WTC11 (cell line): ENCODE results near the gene CENPS. TPM values are rescaled to one million over a fixed set of nuclear protein-coding genes. Genes with fewer than 3 reads are reported as not detected.

Source experiments
- ATAC-seq: fragments of 200-7000 bp; cut with Tn5 transposase; 2 replicates; pipeline ENCODE4 v1.10.0; 2021; ENCODE audit warnings: mild to moderate bottlenecking, moderate library complexity
- CTCF ChIA-PET: fragments of 300-600 bp; sonication (Branson Sonifier 250); formaldehyde crosslinking; loops from one replicate; lab custom pipeline; 2021; ENCODE audit warnings: antibody characterized with exemption; lab: Charles Lee
- POLR2A ChIA-PET: fragments of 350-600 bp; sonication (Branson Sonifier 250); formaldehyde crosslinking; loops from one replicate; lab custom pipeline; 2021; ENCODE audit warnings: antibody characterized with exemption; lab: Charles Lee
- DNase-seq: peaks from one replicate; pipeline ENCODE4 v3.0.0; 2021; ENCODE audit warnings: low spot score
- H3K27ac Mint-ChIP-seq: 2 replicates; pipeline ENCODE4 v1.8.0; 2021; ENCODE audit warnings: mixed read lengths
- H3K27me3 Mint-ChIP-seq: 2 replicates; pipeline ENCODE4 v1.8.0; 2021; ENCODE audit warnings: low read depth, mild to moderate bottlenecking, moderate library complexity, mixed read lengths
- H3K36me3 Mint-ChIP-seq: 2 replicates; pipeline ENCODE4 v1.8.0; 2021; ENCODE audit warnings: mixed read lengths
- H3K4me1 Mint-ChIP-seq: 2 replicates; pipeline ENCODE4 v1.8.0; 2022; ENCODE audit warnings: mixed read lengths
- H3K4me3 Mint-ChIP-seq: 2 replicates; pipeline ENCODE4 v1.8.0; 2021; ENCODE audit warnings: mild to moderate bottlenecking, moderate library complexity, mixed read lengths
- H3K9me3 Mint-ChIP-seq: 2 replicates; pipeline ENCODE4 v1.8.0; 2021; ENCODE audit warnings: mixed read lengths
- CREB1 ChIP-seq: sonication (generic); formaldehyde crosslinking; IDR thresholded peaks from 2 replicates; pipeline ENCODE4 v1.8.0; 2023; ENCODE audit warnings: mild to moderate bottlenecking, missing genetic modification reagents
- CREM ChIP-seq: sonication (generic); formaldehyde crosslinking; IDR thresholded peaks from 2 replicates; pipeline ENCODE4 v1.8.1; 2022; ENCODE audit warnings: mild to moderate bottlenecking, missing genetic modification reagents, moderate library complexity
- ESRRA ChIP-seq: sonication (generic); formaldehyde crosslinking; IDR thresholded peaks from 2 replicates; pipeline ENCODE4 v1.8.1; 2022; ENCODE audit warnings: mild to moderate bottlenecking, missing genetic modification reagents, borderline replicate concordance
- GTF2I ChIP-seq: fragments of 250-450 bp; sonication (Bioruptor Pico); conservative IDR thresholded peaks from 2 replicates; pipeline ENCODE4 v1.4.0; 2021; ENCODE audit warnings: mild to moderate bottlenecking
- HMGA2 ChIP-seq: fragments of 250-450 bp; sonication (Bioruptor Pico); IDR thresholded peaks from 2 replicates; pipeline ENCODE4 v1.4.0; 2021; ENCODE audit warnings: mild to moderate bottlenecking, moderate library complexity
- NFE2L1 ChIP-seq: sonication (generic); formaldehyde crosslinking; IDR thresholded peaks from 2 replicates; pipeline ENCODE4 v1.8.1; 2023; ENCODE audit warnings: missing genetic modification reagents
- NR1H2 ChIP-seq: sonication (generic); formaldehyde crosslinking; IDR thresholded peaks from 2 replicates; pipeline ENCODE4 v1.9.0; 2021; ENCODE audit warnings: mild to moderate bottlenecking, moderate library complexity, missing genetic modification reagents
- SP1 ChIP-seq: sonication (generic); formaldehyde crosslinking; conservative IDR thresholded peaks from 2 replicates; pipeline ENCODE4 v1.8.1; 2022; ENCODE audit warnings: missing genetic modification reagents
- ZBTB21 ChIP-seq: sonication (generic); formaldehyde crosslinking; IDR thresholded peaks from 2 replicates; pipeline ENCODE4 v1.8.1; 2023; ENCODE audit warnings: mild to moderate bottlenecking, missing genetic modification reagents, borderline replicate concordance
- ZNF317 ChIP-seq: sonication (generic); formaldehyde crosslinking; IDR thresholded peaks from 2 replicates; pipeline ENCODE4 v1.8.1; 2023; ENCODE audit warnings: low read depth, mild to moderate bottlenecking, moderate library complexity, missing genetic modification reagents, borderline replicate concordance
- ZNF671 ChIP-seq: fragments of 250-450 bp; sonication (Bioruptor Pico); IDR thresholded peaks from 2 replicates; pipeline ENCODE4 v1.8.0; 2021; ENCODE audit warnings: mild to moderate bottlenecking
- total RNA-seq: library from RNA; stranded (reverse); gene quantifications from 3 replicates; pipeline ENCODE4 v1.2.3, GENCODE V29; 2021
- TF ChIP-seq, protein P1 (sequence below): sonication (generic); formaldehyde crosslinking; IDR thresholded peaks from 2 replicates; pipeline ENCODE4 v1.8.0; 2022; ENCODE audit warnings: mild to moderate bottlenecking, missing genetic modification reagents
- TF ChIP-seq, protein P2 (sequence below): sonication (generic); formaldehyde crosslinking; IDR thresholded peaks from 2 replicates; pipeline ENCODE4 v1.8.1; 2023; ENCODE audit warnings: mild to moderate bottlenecking, missing genetic modification reagents
- TF ChIP-seq, protein P3 (sequence below): sonication (generic); formaldehyde crosslinking; IDR thresholded peaks from 2 replicates; pipeline ENCODE4 v1.8.1; 2023; ENCODE audit warnings: mild to moderate bottlenecking, missing genetic modification reagents, borderline replicate concordance
- TF ChIP-seq, protein P4 (sequence below): fragments of 250-450 bp; sonication (Bioruptor Pico); IDR thresholded peaks from 2 replicates; pipeline ENCODE4 v1.9.0; 2021; ENCODE audit warnings: mild to moderate bottlenecking, borderline replicate concordance
- TF ChIP-seq, protein P5 (sequence below): sonication (generic); formaldehyde crosslinking; IDR thresholded peaks from 2 replicates; pipeline ENCODE4 v1.8.0; 2023; ENCODE audit warnings: missing genetic modification reagents, mild to moderate bottlenecking, borderline replicate concordance

The CENPS gene
- total RNA-seq, 1 experiment from 2014 or later, result 13.8 TPM

DNA sequence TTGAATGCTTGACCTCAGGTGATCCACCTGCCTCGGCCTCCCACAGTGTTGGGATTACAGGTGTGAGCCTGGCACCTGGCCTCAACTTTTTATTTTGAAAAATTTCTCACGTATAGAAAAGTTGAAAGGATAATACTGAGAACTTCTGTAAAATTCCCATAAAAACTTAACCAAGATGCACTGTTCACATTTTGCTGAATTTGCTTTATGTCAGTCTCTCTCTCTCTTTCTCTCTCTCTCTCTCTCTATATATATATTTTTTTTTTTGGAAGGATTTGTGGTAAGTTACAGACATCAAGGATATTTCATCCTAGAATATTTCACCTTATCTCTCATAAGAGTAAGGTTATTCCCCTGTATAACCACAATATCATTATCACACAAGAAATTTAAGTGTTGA is 50.4 kb downstream of the CENPS start:
- peaks cover 3% of the 10 kb centered on the region for H3K36me3 Mint-ChIP-seq
- H3K27ac Mint-ChIP-seq, result no peak overlapping the region
- no peaks in the 10 kb centered on the region for H3K9me3 Mint-ChIP-seq
- H3K4me1 Mint-ChIP-seq, result peaks cover 11% of the 10 kb centered on the region
- CTCF ChIA-PET, result no interaction called here
- no peaks in the 10 kb centered on the region for H3K27me3 Mint-ChIP-seq
- H3K4me3 Mint-ChIP-seq, result no peak overlapping the region
- DNase-seq, result no peak
- TF ChIP-seq, protein P1, sequence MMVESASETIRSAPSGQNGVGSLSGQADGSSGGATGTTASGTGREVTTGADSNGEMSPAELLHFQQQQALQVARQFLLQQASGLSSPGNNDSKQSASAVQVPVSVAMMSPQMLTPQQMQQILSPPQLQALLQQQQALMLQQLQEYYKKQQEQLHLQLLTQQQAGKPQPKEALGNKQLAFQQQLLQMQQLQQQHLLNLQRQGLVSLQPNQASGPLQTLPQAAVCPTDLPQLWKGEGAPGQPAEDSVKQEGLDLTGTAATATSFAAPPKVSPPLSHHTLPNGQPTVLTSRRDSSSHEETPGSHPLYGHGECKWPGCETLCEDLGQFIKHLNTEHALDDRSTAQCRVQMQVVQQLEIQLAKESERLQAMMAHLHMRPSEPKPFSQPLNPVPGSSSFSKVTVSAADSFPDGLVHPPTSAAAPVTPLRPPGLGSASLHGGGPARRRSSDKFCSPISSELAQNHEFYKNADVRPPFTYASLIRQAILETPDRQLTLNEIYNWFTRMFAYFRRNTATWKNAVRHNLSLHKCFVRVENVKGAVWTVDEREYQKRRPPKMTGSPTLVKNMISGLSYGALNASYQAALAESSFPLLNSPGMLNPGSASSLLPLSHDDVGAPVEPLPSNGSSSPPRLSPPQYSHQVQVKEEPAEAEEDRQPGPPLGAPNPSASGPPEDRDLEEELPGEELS, result no peak
- TF ChIP-seq HMGA2 (CRISPR knock-in tag) (no peak), SP1 (CRISPR knock-in tag) (no peak), NR1H2 (CRISPR knock-in tag) (no peak), ZNF671 (CRISPR knock-in tag) (no peak), ZBTB21 (CRISPR knock-in tag) (no peak), NFE2L1 (no peak), ZNF317 (CRISPR knock-in tag) (no peak)
- TF ChIP-seq, protein P2, sequence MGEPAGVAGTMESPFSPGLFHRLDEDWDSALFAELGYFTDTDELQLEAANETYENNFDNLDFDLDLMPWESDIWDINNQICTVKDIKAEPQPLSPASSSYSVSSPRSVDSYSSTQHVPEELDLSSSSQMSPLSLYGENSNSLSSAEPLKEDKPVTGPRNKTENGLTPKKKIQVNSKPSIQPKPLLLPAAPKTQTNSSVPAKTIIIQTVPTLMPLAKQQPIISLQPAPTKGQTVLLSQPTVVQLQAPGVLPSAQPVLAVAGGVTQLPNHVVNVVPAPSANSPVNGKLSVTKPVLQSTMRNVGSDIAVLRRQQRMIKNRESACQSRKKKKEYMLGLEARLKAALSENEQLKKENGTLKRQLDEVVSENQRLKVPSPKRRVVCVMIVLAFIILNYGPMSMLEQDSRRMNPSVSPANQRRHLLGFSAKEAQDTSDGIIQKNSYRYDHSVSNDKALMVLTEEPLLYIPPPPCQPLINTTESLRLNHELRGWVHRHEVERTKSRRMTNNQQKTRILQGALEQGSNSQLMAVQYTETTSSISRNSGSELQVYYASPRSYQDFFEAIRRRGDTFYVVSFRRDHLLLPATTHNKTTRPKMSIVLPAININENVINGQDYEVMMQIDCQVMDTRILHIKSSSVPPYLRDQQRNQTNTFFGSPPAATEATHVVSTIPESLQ (CRISPR knock-in tag), result no peak
- TF ChIP-seq, protein P3, sequence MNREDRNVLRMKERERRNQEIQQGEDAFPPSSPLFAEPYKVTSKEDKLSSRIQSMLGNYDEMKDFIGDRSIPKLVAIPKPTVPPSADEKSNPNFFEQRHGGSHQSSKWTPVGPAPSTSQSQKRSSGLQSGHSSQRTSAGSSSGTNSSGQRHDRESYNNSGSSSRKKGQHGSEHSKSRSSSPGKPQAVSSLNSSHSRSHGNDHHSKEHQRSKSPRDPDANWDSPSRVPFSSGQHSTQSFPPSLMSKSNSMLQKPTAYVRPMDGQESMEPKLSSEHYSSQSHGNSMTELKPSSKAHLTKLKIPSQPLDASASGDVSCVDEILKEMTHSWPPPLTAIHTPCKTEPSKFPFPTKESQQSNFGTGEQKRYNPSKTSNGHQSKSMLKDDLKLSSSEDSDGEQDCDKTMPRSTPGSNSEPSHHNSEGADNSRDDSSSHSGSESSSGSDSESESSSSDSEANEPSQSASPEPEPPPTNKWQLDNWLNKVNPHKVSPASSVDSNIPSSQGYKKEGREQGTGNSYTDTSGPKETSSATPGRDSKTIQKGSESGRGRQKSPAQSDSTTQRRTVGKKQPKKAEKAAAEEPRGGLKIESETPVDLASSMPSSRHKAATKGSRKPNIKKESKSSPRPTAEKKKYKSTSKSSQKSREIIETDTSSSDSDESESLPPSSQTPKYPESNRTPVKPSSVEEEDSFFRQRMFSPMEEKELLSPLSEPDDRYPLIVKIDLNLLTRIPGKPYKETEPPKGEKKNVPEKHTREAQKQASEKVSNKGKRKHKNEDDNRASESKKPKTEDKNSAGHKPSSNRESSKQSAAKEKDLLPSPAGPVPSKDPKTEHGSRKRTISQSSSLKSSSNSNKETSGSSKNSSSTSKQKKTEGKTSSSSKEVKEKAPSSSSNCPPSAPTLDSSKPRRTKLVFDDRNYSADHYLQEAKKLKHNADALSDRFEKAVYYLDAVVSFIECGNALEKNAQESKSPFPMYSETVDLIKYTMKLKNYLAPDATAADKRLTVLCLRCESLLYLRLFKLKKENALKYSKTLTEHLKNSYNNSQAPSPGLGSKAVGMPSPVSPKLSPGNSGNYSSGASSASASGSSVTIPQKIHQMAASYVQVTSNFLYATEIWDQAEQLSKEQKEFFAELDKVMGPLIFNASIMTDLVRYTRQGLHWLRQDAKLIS (CRISPR knock-in tag), result no peak
- TF ChIP-seq, protein P4, sequence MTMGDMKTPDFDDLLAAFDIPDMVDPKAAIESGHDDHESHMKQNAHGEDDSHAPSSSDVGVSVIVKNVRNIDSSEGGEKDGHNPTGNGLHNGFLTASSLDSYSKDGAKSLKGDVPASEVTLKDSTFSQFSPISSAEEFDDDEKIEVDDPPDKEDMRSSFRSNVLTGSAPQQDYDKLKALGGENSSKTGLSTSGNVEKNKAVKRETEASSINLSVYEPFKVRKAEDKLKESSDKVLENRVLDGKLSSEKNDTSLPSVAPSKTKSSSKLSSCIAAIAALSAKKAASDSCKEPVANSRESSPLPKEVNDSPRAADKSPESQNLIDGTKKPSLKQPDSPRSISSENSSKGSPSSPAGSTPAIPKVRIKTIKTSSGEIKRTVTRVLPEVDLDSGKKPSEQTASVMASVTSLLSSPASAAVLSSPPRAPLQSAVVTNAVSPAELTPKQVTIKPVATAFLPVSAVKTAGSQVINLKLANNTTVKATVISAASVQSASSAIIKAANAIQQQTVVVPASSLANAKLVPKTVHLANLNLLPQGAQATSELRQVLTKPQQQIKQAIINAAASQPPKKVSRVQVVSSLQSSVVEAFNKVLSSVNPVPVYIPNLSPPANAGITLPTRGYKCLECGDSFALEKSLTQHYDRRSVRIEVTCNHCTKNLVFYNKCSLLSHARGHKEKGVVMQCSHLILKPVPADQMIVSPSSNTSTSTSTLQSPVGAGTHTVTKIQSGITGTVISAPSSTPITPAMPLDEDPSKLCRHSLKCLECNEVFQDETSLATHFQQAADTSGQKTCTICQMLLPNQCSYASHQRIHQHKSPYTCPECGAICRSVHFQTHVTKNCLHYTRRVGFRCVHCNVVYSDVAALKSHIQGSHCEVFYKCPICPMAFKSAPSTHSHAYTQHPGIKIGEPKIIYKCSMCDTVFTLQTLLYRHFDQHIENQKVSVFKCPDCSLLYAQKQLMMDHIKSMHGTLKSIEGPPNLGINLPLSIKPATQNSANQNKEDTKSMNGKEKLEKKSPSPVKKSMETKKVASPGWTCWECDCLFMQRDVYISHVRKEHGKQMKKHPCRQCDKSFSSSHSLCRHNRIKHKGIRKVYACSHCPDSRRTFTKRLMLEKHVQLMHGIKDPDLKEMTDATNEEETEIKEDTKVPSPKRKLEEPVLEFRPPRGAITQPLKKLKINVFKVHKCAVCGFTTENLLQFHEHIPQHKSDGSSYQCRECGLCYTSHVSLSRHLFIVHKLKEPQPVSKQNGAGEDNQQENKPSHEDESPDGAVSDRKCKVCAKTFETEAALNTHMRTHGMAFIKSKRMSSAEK (CRISPR knock-in tag), result no peak
- TF ChIP-seq, all 79 proteins: peak for 0
- POLR2A ChIA-PET, result no interaction called here
- no peak for ATAC-seq

DNA sequence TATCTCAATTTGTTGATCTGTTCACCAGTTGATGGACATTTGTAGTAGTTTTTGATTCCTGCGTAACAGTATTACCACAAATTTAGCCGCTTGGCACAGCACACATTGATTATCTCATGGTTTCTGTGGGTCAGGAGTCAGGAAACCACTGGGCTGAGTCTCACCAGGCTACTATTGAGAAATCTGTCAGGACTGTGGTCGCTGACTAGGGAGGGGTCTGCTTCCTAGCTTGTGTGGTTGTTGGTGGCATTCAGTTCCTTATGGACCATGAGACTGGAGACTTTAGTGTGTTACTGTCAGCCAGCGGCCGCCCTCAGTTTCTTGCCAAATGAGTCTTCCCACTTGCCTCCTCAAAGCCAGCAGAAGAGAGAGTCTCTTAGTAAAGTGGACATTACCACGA is 54.3 kb downstream of the CENPS start:
- POLR2A ChIA-PET, result no interaction called here
- no peaks in the 10 kb centered on the region for H3K27me3 Mint-ChIP-seq
- H3K4me1 Mint-ChIP-seq, result 0 out of 2 replicates have a peak, but pooled peaks cover 2% of the 10 kb centered on the region
- CTCF ChIA-PET, result interaction anchor here (0.5 kb wide), 1 partner anchor 551 kb away, joined by 3 read pairs; no protein-coding TSS in a partner anchor
- H3K27ac Mint-ChIP-seq, result no peak overlapping the region; the same call in 1 of the 2 replicates
- ATAC-seq, result no peak
- no peak overlapping the region for H3K4me3 Mint-ChIP-seq
- H3K36me3 Mint-ChIP-seq, result peaks cover 8% of the 10 kb centered on the region
- H3K9me3 Mint-ChIP-seq, result no peaks in the 10 kb centered on the region
- no peak for DNase-seq
- TF ChIP-seq CREM (CRISPR knock-in tag) (no peak), CREB1 (CRISPR knock-in tag) (no peak), ESRRA (CRISPR knock-in tag) (no peak), GTF2I (CRISPR knock-in tag) (no peak)
- TF ChIP-seq, protein P5, sequence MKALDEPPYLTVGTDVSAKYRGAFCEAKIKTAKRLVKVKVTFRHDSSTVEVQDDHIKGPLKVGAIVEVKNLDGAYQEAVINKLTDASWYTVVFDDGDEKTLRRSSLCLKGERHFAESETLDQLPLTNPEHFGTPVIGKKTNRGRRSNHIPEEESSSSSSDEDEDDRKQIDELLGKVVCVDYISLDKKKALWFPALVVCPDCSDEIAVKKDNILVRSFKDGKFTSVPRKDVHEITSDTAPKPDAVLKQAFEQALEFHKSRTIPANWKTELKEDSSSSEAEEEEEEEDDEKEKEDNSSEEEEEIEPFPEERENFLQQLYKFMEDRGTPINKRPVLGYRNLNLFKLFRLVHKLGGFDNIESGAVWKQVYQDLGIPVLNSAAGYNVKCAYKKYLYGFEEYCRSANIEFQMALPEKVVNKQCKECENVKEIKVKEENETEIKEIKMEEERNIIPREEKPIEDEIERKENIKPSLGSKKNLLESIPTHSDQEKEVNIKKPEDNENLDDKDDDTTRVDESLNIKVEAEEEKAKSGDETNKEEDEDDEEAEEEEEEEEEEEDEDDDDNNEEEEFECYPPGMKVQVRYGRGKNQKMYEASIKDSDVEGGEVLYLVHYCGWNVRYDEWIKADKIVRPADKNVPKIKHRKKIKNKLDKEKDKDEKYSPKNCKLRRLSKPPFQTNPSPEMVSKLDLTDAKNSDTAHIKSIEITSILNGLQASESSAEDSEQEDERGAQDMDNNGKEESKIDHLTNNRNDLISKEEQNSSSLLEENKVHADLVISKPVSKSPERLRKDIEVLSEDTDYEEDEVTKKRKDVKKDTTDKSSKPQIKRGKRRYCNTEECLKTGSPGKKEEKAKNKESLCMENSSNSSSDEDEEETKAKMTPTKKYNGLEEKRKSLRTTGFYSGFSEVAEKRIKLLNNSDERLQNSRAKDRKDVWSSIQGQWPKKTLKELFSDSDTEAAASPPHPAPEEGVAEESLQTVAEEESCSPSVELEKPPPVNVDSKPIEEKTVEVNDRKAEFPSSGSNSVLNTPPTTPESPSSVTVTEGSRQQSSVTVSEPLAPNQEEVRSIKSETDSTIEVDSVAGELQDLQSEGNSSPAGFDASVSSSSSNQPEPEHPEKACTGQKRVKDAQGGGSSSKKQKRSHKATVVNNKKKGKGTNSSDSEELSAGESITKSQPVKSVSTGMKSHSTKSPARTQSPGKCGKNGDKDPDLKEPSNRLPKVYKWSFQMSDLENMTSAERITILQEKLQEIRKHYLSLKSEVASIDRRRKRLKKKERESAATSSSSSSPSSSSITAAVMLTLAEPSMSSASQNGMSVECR (CRISPR knock-in tag), result no peak
- TF ChIP-seq, protein P1, result no peak
